Kidney epithelial cell (primary cell): ENCODE data around the gene METTL1. TPM values are rescaled to one million over a fixed set of nuclear protein-coding genes. Genes with fewer than 3 reads are reported as not detected.

ENCODE experiments used
- DNase-seq: peaks from one replicate; pipeline ENCODE4 v3.0.0-alpha.2; 2010; ENCODE audit warnings: low read depth
- H3K27me3 ChIP-seq: 2 replicates; pipeline ENCODE4 v1.6.0; 2011; ENCODE audit warnings: low read length; ENCODE audit not compliant: control insufficient read depth, insufficient read depth
- H3K36me3 ChIP-seq: 2 replicates; pipeline ENCODE4 v1.5.1; 2011; ENCODE audit warnings: low read length; ENCODE audit not compliant: control insufficient read depth, insufficient read depth
- H3K4me3 ChIP-seq: 2 replicates; pipeline ENCODE4 v1.5.1; 2011; ENCODE audit warnings: low read depth, mild to moderate bottlenecking, control low read depth, low read length
- total RNA-seq: library from RNA; depleted of rRNA; stranded (reverse); fragments of >200 nt; gene quantifications from 2 replicates; pipeline ENCODE4 v1.2.3, GENCODE V29; 2015
- TF ChIP-seq, protein P1 (sequence below): IDR thresholded peaks from 2 replicates; pipeline ENCODE4 v1.5.1; 2011; ENCODE audit warnings: mild to moderate bottlenecking, moderate library complexity, low read length, control low read depth, inconsistent platforms; ENCODE audit not compliant: insufficient read depth, poor library complexity, severe bottlenecking

METTL1 gene
- total RNA-seq, 1 donor from 2014 or later: 20.3 TPM

GRCh38 chr12:57732270-57732669, 39.6 kb downstream of the METTL1 start:
- Histone ChIP-seq H3K27me3 (peaks cover 78% of the 10 kb centered on the region), H3K36me3 (no peaks in the 10 kb centered on the region), H3K4me3 (no peak overlapping the region)
- DNase-seq: no peak
- TF ChIP-seq, protein P1, sequence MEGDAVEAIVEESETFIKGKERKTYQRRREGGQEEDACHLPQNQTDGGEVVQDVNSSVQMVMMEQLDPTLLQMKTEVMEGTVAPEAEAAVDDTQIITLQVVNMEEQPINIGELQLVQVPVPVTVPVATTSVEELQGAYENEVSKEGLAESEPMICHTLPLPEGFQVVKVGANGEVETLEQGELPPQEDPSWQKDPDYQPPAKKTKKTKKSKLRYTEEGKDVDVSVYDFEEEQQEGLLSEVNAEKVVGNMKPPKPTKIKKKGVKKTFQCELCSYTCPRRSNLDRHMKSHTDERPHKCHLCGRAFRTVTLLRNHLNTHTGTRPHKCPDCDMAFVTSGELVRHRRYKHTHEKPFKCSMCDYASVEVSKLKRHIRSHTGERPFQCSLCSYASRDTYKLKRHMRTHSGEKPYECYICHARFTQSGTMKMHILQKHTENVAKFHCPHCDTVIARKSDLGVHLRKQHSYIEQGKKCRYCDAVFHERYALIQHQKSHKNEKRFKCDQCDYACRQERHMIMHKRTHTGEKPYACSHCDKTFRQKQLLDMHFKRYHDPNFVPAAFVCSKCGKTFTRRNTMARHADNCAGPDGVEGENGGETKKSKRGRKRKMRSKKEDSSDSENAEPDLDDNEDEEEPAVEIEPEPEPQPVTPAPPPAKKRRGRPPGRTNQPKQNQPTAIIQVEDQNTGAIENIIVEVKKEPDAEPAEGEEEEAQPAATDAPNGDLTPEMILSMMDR: no peak

- TF ChIP-seq, protein P1: no peak
- no peaks in the 10 kb centered on the region for H3K36me3 ChIP-seq
- H3K4me3 ChIP-seq: no peak overlapping the region
- no peak for DNase-seq
- peaks cover 78% of the 10 kb centered on the region for H3K27me3 ChIP-seq
These were observed 40.4 kb downstream of the METTL1 start for GRCh38 chr12:57731411-57732080.

GRCh38 chr12:57730336-57731067, 41.4 kb downstream of the METTL1 start:
- Histone ChIP-seq H3K4me3 (no peak overlapping the region), H3K36me3 (no peaks in the 10 kb centered on the region), H3K27me3 (peaks cover 77% of the 10 kb centered on the region)
- TF ChIP-seq, protein P1: no peak
- no peak for DNase-seq

- no peak for DNase-seq
- no peaks in the 10 kb centered on the region for H3K36me3 ChIP-seq
- TF ChIP-seq, protein P1: no peak
- peaks cover 70% of the 10 kb centered on the region for H3K27me3 ChIP-seq
- no peak overlapping the region for H3K4me3 ChIP-seq
These were observed 42.5 kb downstream of the METTL1 start for GRCh38 chr12:57729321-57729844.

DNA sequence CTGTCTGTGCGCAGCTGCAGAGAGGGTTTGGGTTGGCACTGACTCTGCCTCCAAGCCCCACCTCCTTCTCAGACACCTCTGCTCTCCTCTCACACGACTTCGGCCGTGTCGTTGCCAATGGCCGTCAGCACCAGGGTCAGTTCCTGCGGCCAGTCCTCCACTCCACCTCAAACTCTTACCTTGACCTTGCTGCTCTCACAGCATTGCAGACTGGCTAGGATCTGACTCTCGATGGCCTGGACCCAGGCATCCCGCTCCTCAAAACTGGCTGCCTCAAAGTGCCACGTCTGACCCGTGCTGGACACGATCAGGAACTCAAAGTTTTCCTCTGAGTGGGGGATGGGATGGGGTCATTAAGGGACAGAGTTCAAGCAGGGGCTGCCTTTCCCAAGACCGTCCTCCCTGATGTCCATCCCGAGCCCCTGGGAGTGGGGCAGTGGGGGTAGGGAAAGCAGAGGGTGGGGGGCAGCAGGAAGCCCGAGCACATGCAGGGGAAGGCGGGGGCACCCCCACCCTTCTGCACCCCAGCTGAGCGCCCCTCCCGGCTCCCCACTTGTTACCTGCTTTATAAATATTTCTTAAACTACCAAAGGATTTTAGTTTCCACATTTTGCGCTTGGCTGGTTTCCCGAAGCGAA, 44.0 kb downstream of the METTL1 start:
- H3K36me3 ChIP-seq: no peaks in the 10 kb centered on the region
- TF ChIP-seq, protein P1: no peak
- peaks cover 60% of the 10 kb centered on the region for H3K27me3 ChIP-seq
- H3K4me3 ChIP-seq: no peak overlapping the region
- DNase-seq: no peak
